Measurements from ENCODE around the gene AP3S2. TPM values are rescaled to one million over a fixed set of nuclear protein-coding genes. Genes with fewer than 3 reads are reported as not detected.

Gene AP3S2
- total and polyA plus RNA-seq, 2 of the 8 experiments (the other 6 are each of a cell fraction or from before 2014, with no cell fraction given): 19.2 to 45.4 TPM

GRCh38 chr15:89787944-89788343, 105.8 kb downstream of the AP3S2 start:
- Histone ChIP-seq H3K23me2 (ENCODE audit: low read depth, low read length) (no peaks in the 10 kb centered on the region), H4K8ac (ENCODE audit: extremely low read depth, insufficient read depth, low read length) (no peak overlapping the region), H3K18ac (ENCODE audit: extremely low read depth, low read length) (no peak overlapping the region), H2BK20ac (ENCODE audit: low read length) (no peak overlapping the region), H3K9me3 (ENCODE audit: insufficient read depth in 2 of 2, low read depth in 1 of 2, low read length in 1 of 2) (peaks cover 0 to 3% of the 10 kb centered on the region in 2 experiments; a peak in 2 of 4 replicates), H4K91ac (replicated peaks; ENCODE audit: insufficient read length, low read length) (no peak overlapping the region), H3K4me3 (ENCODE audit: extremely low read depth in 1 of 4, insufficient read depth in 2 of 4, low read depth in 3 of 4, low read length in 4 of 4) (no peak overlapping the region), H3K14ac (ENCODE audit: insufficient read length) (no peak overlapping the region), H3K4me2 (ENCODE audit: insufficient read depth in 1 of 2, low read depth in 2 of 2, low read length in 2 of 2) (no peak overlapping the region), H3K27ac (ENCODE audit: low read depth, low read length) (no peak overlapping the region), H2BK12ac (ENCODE audit: low read depth, low read length) (no peak overlapping the region), H3K4ac (replicated peaks; ENCODE audit: insufficient read length, low read depth, low read length) (no peak overlapping the region), H2AFZ (ENCODE audit: low read length) (no peak overlapping the region), H2BK5ac (ENCODE audit: low read depth, low read length) (no peak overlapping the region), H3K36me3 (ENCODE audit: control insufficient read depth in 2 of 4, insufficient read depth in 4 of 4, low read length in 3 of 4) (no peaks in the 10 kb centered on the region), H2BK120ac (replicated peaks; ENCODE audit: low read depth, low read length) (no peak overlapping the region), H3K23ac (ENCODE audit: insufficient read length) (no peak overlapping the region), H4K5ac (ENCODE audit: insufficient read length, low read depth, low read length) (no peak overlapping the region), H3K9ac (replicated peaks in 1 of 4; ENCODE audit: extremely low read depth in 1 of 4, low read depth in 3 of 4, low read length in 3 of 4) (no peak overlapping the region), H3K56ac (replicated peaks; ENCODE audit: insufficient read length, low read depth, low read length) (no peak overlapping the region), H3K27me3 (replicated peaks in 1 of 4; ENCODE audit: control insufficient read depth in 3 of 4, extremely low read depth in 1 of 4, insufficient read depth in 3 of 4, low read length in 3 of 4) (no peaks in the 10 kb centered on the region; a peak in 1 of 7 replicates), H2AK5ac (ENCODE audit: low read depth, low read length) (no peak overlapping the region), H3K79me2 (ENCODE audit: control insufficient read depth in 1 of 2, insufficient read depth in 2 of 2, low read length in 2 of 2) (no peaks in the 10 kb centered on the region), H3K79me1 (ENCODE audit: low read depth, low read length) (no peaks in the 10 kb centered on the region), H4K20me1 (replicated peaks in 1 of 2; ENCODE audit: control insufficient read depth in 1 of 2, insufficient read depth in 2 of 2, low read length in 2 of 2) (no peaks in the 10 kb centered on the region), H2BK15ac (ENCODE audit: low read length) (no peak overlapping the region), H3K4me1 (replicated peaks in 1 of 4; ENCODE audit: control insufficient read depth in 3 of 4, insufficient read depth in 4 of 4, low read length in 3 of 4) (peaks cover 4 to 14% (median 8%) of the 10 kb centered on the region in 4 experiments)
- FAIRE-seq (no peak), DNase-seq (ENCODE audit: low read depth in 1 of 2, low spot score in 2 of 2) (no peak)
- ChIA-PET POLR2A (ENCODE audit: partially characterized antibody) (no interaction called here), CTCF (ENCODE audit: partially characterized antibody) (no interaction called here)
- WGBS, 2 experiments (ENCODE audit: extremely low coverage in 1 of 2, insufficient coverage in 1 of 2, insufficient read length in 1 of 2, insufficient replicate concordance in 2 of 2, low coverage in 1 of 2, low lambda C conversion rate in 2 of 2, missing lambda C conversion rate in 1 of 2): 93% methylated on average over 3 of the region's 3 CpGs; no CpG with 5 or more reads in 1 of the 2 experiments
- no peak for TF ChIP-seq CHD1 (IDR thresholded peaks at IDR 0.05; ENCODE audit: low read depth, low read length)
- no peak for TF ChIP-seq BACH1 (IDR thresholded peaks at IDR 0.05; ENCODE audit: low read length)
- TF ChIP-seq EGR1 (IDR thresholded peaks at IDR 0.05; ENCODE audit: borderline replicate concordance, low read depth, low read length): no peak
- no peak for TF ChIP-seq JUND (IDR thresholded peaks at IDR 0.05; ENCODE audit: low read length)
- no peak for TF ChIP-seq NRF1 (IDR thresholded peaks at IDR 0.05; ENCODE audit: low read depth, low read length)
- TF ChIP-seq SIX5 (IDR thresholded peaks at IDR 0.05; ENCODE audit: low read depth, low read length): no peak
- no peak for TF ChIP-seq CBX8 (IDR thresholded peaks at IDR 0.05; ENCODE audit: borderline replicate concordance, low read depth, low read length)
- no peak for TF ChIP-seq CBX5 (IDR thresholded peaks at IDR 0.05; ENCODE audit: low read depth, low read length)
- no peak for TF ChIP-seq EP300 (IDR thresholded peaks at IDR 0.05; ENCODE audit: borderline replicate concordance in 1 of 2, low read depth in 2 of 2, low read length in 2 of 2)
- TF ChIP-seq SRF (IDR thresholded peaks at IDR 0.05; ENCODE audit: low read depth, low read length): no peak
